ENCODE data around the gene EPB42.
"Not testable (repeated sequence)": the region's sequence is repeated elsewhere in the genome, so short reads cannot be mapped to it uniquely, and the experiment has no call there.

Gene EPB42

DNA sequence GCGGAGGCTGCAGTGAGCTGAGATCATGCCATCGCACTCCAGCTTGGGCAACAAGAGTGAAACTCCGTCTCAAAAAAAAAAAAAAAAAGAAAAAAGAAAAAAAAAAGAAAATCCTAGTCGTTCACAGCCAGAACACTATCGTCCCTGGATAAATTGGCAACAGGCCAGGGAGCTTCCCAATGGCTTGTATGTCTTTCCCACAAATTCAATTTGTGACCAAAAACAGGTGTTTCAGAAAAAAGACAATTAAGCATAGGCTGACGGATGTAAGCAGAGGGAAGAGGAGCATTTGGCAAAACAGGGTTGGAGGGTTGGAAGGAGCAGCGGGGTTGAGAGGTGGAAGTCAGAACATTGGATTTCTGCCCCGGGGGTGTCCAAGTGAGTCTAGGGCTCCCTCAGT is 8.5 kb downstream of the EPB42 start:
- DNase-seq (ENCODE audit: low read depth in 2 of 2): no peak

- no peak for DNase-seq (ENCODE audit: low read depth in 2 of 2)
Observed at GRCh38 chr15:43211224-43211735, 9.5 kb downstream of the EPB42 start.

- DNase-seq (ENCODE audit: low read depth in 2 of 2): no peak
Observed at GRCh38 chr15:43210807-43211206, 10.0 kb downstream of the EPB42 start.

- no peak for DNase-seq (ENCODE audit: low read depth in 2 of 2)
Observed at GRCh38 chr15:43210172-43210745, 10.6 kb downstream of the EPB42 start.

- DNase-seq (ENCODE audit: low read depth in 2 of 2): no peak
Observed at GRCh38 chr15:43209059-43209824, 11.6 kb downstream of the EPB42 start.

- no peak for DNase-seq (ENCODE audit: low read depth in 2 of 2)
Observed at GRCh38 chr15:43208052-43209002, 12.5 kb downstream of the EPB42 start.

DNA sequence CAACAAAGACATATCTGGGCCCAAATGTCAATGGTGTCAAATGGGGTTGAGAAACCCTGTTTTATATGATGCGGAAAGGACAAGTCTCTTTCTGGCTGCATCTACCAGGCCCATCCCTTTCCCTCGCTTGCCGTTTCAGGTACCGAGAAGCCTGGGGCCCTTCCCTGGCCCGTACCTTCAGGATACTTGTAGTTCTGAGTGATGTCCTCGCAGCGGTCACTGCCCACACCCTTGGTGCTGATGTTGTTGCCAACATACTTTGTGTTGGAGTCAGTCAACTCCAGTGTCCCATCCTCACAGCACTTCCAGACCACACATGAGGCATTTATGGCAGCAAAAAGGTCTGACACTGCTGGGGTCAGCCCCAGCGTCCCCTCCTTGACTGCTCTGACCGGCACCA is 13.8 kb downstream of the EPB42 start:
- no peak for DNase-seq (ENCODE audit: low read depth in 2 of 2)

DNA sequence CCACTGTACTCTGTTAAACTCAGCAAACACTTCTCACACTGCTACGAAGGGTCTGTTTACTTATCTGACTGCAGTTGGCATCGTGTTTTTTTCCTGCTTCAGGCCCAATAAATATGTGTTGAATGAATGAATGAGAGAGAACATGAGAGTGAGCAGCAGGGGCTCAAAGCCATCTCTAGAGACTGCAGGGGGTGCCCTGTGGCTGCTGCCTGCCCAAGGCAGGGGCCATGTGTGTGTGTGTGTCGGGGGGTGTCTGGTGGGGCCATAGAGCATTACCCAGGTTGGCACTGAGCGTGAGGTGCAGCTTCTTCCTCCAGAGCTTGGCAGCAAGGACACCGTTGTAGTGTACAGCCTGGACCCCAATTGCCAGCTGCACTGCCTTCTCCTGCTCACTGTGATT is 14.8 kb downstream of the EPB42 start:
- no peak for DNase-seq (ENCODE audit: low read depth in 2 of 2)

GRCh38 chr15:43204016-43204901 is 16.6 kb downstream of the EPB42 start:
- DNase-seq (ENCODE audit: low read depth in 2 of 2): peak; percentile 9 to 40

GRCh38 chr15:43199945-43200488 is 20.8 kb downstream of the EPB42 start:
- DNase-seq (ENCODE audit: low read depth in 2 of 2): no peak

DNA sequence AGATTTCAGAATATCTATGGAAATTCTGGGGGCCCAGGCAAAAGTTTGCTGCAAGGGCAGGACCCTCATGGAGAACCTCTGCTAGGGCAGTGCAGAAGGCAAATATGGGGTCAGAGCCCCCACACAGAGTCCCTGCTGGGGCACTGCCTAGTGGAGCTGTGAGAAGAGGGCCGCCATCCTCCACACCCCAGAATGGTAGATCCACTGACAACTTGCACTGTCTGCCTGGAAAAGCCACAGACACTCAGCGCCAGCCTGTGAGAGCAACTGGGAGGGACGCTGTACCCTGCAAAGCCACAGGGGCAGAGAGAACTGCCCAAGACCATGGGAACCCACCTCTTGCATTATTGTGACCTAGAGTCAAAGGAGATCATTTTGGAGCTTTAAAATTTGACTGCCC is 21.8 kb downstream of the EPB42 start:
- DNase-seq (ENCODE audit: low read depth in 2 of 2): no peak

DNA sequence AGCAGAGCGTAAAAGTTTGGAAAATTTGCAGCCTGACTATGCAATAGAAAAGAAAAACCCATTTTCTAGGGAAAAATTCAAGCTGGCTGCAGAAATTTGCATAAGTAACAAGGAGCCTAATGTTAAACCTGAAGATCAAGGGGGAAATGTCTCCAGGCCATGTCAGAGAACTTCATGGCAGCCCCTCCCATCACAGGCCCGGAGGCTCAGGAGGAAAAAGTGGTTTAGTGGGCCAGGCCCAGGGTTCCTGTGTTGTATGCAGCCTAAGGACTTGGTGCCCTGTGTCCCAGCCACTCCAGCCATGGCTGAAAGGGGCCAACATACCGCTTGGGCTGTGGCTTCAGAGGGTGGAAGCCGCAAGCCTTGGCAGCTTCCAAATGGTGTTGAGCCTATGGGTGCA is 22.3 kb downstream of the EPB42 start:
- DNase-seq (ENCODE audit: low read depth in 2 of 2): not testable (repeated sequence)

GRCh38 chr15:43197773-43198172 is 23.0 kb downstream of the EPB42 start:
- not testable (repeated sequence) for DNase-seq (ENCODE audit: low read depth in 2 of 2)

- no peak for DNase-seq (ENCODE audit: low read depth in 2 of 2)
Observed at GRCh38 chr15:43196760-43197548, 23.9 kb downstream of the EPB42 start.

- no peak for DNase-seq (ENCODE audit: low read depth in 2 of 2)
Observed at GRCh38 chr15:43194795-43195194, 26.0 kb downstream of the EPB42 start.

- DNase-seq (ENCODE audit: low read depth in 2 of 2): no peak
Observed at GRCh38 chr15:43193710-43194109, 27.1 kb downstream of the EPB42 start.

GRCh38 chr15:43190178-43190577 is 30.6 kb downstream of the EPB42 start:
- no peak for DNase-seq (ENCODE audit: low read depth in 2 of 2)

DNA sequence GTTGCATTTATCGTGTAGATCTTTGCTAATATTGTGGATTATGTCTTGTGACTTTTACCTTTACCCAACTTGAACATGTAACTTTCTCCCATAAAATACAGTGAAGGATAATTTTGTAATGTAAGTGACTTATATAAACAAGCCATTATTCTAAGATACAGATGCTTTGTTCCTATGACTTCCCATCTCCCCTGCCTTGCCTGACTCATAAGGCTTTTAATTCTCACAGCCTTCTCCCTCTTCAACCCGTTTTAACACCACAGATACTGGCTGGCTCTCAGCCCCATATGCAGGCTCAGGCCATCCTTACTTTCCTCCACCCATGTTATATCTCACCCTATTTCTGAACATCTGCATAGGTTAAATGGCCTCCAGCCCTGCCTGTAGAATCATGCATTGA is 31.5 kb downstream of the EPB42 start:
- no peak for DNase-seq (ENCODE audit: low read depth in 2 of 2)

DNA sequence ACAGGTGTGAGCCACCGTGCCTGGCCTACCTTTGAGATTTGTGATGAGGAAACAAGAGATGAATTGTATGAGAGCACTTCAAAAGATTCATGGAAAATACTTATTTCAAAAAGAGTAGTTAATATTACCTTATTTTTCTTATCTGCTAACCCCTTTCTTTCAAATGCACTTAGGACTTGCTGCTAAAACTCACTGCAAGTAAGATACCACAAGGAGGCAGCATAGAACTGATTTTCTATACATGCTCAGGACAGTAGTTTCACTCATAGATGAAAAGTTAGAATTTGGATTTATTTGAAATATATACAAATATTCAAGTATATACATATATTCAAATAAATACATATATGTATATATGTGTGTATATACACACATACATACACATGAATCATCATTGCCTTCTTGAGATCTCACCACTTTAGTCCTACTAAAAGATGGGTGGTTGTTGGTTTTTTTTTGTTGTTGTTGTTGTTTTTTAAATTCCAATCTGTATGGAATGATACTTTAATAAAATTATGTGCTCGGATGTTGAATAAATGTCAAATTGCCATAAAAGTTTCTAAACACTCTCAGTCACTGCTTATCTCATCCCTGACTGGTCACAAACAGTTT is 33.2 kb downstream of the EPB42 start:
- no peak for DNase-seq (ENCODE audit: low read depth in 2 of 2)

- DNase-seq (ENCODE audit: low read depth in 2 of 2): no peak
Observed at GRCh38 chr15:43186003-43186353, 34.8 kb downstream of the EPB42 start.
